ENCODE results near the gene RFC2.

- TF ChIP-seq CTCF (IDR thresholded peaks at IDR 0.05) (no peak), RAD21 (IDR thresholded peaks at IDR 0.05; ENCODE audit: low read length) (no peak), POLR2AphosphoS5 (IDR thresholded peaks at IDR 0.05; ENCODE audit: low read depth, low read length) (no peak), EZH2phosphoT487 (IDR thresholded peaks at IDR 0.05; ENCODE audit: borderline replicate concordance, low read depth) (no peak), MXI1 (IDR thresholded peaks at IDR 0.05; ENCODE audit: low read depth, low read length) (no peak), SIN3A (IDR thresholded peaks at IDR 0.05; ENCODE audit: borderline replicate concordance, low read depth, low read length) (no peak), REST (IDR thresholded peaks at IDR 0.05; ENCODE audit: low read depth, low read length) (no peak), MAX (IDR thresholded peaks at IDR 0.05; ENCODE audit: low read depth) (no peak), RCOR1 (IDR thresholded peaks at IDR 0.05; ENCODE audit: low read length) (no peak), ZBTB33 (IDR thresholded peaks at IDR 0.05; ENCODE audit: borderline replicate concordance, low read depth) (no peak), TEAD4 (IDR thresholded peaks at IDR 0.05; ENCODE audit: borderline replicate concordance, insufficient read depth) (no peak), SMC3 (IDR thresholded peaks at IDR 0.05; ENCODE audit: low read depth, low read length) (no peak), USF2 (IDR thresholded peaks at IDR 0.05; ENCODE audit: borderline replicate concordance, low read depth, low read length) (no peak), EP300 (IDR thresholded peaks at IDR 0.05; ENCODE audit: borderline replicate concordance in 1 of 2, low read depth in 1 of 2, low read length in 1 of 2) (no peak)
Observed at GRCh38 chr7:74223711-74224510, 30.3 kb downstream of the RFC2 start.
